HG03139 (cell line): ENCODE data around the gene MACROH2A1.
A peak's percentile ranks its signal among the peaks of the same experiment; 100 is the strongest.
"Not testable (repeated sequence)": the region's sequence is repeated elsewhere in the genome, so short reads cannot be mapped to it uniquely, and the experiment has no call there.

Experiments
- ATAC-seq: cut with Tn5 transposase; IDR thresholded peaks from one replicate; pipeline ENCODE4 v1.9.1; 2021; ENCODE audit not compliant: unreplicated experiment

MACROH2A1 gene

DNA sequence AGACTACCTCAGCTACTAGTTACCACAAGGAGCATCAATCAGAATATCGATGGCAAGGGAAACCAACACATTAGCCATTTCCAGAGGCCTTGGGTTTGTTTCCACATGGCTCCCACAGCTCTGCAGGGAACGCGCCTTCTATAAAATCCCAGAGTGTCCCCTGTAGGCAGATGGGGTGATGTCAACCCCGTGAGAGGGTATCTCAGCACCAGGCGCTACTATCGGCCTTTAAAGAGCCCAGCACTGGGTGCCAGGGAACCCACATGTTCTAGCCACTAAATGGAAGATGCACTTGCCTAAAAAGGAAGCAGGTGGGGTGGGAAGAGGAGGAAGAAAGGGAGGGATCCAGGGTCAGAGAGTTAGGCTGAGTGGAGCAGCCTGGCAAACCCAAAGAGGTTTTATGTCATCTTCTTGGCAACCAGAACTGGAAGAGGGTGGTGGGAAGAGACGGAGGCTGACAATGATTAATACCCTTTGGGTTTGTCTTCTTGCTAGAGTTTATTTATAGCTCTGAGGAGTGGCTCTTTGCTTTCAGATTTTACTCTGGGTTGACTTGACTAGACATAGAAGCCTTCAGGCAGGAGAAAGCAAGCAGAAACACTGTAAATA, 19.9 kb downstream of the MACROH2A1 start:
- ATAC-seq = no peak

DNA sequence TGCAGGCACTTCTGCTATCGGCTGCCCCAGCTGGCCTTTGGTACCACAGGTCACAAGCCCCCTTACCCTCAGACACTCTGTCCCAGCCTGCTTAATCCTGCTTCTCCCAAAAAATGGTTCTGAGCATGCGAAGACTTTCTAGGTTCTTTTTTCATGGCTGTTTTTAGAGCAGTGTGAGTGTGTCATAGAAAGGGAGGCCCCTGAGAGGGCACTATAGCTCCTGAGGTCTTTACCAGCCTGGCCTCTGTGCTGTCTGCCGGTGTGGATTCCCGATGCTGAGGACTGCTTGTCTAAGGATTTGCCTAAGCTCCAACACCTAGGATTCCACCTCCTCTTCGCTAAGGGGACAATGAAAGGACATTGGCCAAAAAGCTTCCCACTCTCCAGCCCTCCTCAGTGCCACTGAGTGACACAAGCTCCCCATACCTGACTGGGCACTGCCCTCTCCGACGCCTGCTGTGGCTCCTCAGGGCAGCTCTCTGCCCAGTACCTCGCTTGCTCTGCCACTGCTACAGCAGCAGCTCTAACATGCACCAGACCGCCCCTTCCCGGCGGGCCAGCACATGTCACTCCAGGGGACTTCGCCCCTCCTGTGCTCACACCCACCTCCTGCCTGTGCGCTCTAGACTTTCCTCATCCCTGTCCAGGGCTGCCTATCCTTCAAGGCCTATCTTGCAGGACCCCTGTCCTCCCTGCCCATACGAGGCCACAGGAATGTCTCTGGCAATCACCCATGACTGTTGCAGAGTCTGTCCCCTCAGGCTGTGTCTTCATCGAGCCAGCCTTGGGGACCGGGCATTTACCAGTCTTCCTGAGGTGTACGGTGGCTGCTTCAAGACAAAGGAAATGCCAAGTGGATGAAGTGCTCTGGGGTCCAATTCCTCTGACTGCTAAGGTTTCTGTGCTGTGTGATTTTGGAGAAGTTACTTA, 21.0 kb downstream of the MACROH2A1 start:
- ATAC-seq = no peak

DNA sequence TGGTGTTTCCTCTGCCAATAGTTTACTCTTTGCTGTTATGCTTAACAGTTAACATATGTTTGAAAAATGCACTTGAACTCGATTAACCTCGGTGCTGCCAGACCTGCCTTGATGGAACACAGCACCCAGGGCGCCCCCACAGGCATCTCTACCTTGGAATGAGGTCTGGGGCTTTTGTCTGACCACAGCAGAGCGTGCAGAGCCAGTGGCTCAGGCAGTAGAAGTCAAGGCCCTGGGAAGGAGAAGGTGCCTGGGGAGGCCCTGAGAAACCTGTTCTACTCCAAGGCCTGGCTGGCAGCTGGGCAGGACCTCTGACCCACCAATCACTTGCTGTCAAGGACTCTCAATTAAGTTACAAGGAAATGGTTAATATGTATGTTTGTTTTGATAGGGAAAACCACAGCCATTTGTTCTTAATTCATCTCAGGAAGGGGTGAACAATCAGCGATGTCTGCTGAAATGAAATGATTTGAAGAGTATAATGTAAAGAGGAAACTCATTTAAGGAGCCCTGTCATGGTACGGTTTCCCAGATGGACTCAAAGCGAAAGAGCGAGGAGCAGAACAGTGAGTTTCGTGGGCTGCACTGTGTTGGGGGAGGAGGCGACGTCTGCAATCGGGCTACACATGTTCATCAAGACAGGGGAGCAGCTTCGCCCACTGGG, 21.9 kb downstream of the MACROH2A1 start:
- peak; percentile 74 for ATAC-seq

DNA sequence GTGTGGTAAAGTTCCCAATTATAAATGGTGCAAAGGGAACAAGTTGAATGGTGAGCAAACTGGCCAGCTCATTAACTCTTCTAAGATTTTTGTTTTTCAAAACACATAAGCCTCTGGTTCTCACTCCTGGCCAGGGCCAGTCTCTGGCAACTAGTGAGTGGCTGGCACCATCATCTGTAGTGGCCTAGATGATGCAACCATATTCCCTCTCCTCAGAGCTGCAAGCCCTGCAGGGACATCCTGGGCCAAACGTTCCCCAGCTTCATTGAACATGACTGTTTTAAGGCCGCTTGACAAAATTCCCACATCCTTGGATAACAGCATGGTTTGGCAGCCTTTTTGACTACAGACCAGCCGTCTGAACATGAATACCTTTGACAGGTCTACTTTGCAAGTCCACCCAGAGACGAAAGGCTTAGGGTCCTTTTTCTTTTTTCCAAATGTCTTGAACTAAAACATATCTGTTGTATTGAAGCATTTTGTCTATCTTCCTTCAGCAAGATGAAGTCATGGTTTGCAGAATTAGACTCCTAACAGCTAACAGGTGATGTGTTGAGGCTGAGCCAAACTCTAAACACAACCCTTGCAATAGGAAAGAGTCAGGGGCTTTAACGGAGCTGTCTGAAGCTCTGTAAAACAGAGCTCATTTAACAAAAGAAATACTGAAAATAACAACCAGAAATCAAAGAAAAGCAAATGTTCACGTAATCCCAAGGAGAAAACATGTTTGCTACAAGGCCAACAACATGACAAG, 23.8 kb downstream of the MACROH2A1 start:
- ATAC-seq = no peak

DNA sequence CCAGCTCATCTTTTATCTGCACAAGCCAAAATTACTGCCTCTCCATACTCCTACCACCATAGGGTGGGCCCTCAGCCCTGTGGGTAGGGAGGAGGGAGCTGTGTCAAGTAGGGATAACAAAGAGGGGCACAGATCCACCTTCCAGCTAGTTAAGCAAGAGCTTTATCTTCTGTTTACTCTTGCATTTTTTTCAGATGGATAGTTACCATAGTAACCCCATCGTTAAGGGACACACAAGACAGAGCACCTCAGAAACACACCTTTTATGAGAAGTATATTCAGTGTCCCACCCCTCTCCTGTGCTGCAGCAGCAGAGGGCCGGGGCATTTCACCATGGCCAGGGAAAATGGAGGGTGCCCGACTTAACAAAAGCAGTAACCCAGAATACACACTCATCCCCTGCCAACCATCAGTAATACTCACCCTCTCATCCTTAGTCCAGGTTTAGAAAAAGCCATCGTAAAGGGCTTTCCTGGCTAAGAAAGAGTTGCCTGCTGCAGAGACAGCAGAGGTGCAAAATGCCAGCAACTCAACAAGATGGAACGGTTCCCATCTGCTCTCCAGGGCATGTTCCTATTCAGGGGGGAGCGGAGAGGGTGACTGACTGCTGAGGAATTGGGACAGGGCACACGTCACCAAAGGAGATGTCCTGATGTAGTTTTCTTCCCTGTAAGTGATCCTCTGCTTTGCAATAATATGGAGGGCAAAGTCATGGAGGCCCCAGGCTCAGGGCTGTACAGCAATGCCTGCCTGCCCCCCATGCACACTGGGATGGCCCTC, 25.1 kb downstream of the MACROH2A1 start:
- ATAC-seq = no peak

DNA sequence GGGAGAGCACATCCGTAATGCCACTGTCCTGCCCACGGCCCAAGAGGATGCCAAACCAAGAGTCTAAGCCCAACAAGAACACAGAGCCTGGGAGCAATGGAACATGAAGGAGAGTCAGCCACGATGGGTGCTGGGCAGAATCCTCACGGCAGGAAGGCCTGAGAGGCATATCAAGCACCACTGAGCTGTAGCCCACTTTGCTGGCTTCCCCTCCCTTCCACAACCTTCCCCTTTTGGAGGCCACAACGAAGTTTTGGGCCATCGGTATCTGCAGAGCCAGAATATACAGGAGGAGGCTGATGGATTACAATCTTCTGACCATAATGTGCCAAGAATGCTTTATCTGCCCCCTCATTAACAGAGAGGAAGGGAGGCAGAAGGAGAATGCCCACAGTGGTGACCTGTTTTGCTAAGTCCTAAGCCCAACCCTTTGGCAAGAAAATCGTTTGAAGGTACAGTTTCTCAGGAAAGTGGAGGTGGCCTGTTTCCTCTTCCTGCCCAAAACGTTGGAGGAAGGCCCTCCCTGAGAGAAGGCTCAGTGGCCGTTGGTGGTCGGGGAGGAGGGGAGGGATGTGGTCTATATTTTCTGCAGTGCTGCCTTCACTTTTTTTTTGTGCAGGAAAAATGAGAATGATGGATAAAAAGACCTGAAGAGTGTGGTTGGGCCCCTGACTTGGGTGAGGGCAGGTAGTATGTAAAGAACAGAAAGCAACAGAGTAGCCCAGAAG, 26.2 kb downstream of the MACROH2A1 start:
- ATAC-seq = no peak

DNA sequence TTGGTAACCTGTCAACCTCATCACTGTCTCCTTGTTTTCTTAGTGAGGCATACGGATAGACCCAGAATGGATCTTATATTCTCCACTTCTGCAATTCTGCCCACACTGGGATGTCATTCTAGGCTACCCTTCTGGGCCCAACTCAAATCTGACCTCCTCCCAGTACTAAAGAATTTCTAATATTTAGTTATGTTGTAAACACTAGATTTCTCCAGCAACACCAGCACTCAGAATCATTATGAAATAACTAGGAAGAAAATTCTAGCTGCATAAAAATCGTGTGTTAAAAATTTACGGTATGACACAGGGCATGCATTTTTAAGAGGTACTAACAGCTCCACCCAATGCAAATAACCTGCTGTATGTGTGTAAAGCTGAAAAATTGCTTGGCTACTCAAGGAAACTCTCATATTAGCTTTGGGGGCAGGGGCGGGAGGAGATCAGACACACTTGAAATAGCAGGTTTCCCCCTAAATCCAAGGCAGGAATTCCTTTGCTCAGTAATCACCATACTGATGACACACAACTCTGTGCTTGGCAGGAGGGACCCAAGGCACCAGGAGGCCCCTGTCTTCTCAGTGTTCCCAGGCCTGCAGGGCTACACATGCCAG, 27.3 kb downstream of the MACROH2A1 start:
- ATAC-seq = no peak

DNA sequence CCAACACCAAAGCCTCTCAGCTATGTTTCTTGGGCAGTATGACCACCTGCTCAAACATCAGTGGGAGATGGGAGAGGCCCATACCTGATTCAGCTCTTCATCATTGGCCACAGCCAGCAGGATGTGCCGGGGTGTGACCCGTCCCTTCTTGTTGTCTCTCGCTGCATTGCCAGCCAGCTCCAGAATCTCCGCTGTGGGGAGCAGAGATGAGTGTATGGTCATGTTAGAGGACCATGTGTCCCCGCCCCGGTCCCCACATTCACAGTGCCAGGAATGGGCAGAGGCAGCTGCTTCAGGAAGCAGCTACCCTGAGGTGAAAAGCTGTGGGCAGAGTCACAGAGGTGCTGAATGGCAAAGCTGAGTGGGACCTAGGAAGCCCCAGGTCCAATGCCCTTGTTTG, 29.1 kb downstream of the MACROH2A1 start:
- no peak for ATAC-seq

DNA sequence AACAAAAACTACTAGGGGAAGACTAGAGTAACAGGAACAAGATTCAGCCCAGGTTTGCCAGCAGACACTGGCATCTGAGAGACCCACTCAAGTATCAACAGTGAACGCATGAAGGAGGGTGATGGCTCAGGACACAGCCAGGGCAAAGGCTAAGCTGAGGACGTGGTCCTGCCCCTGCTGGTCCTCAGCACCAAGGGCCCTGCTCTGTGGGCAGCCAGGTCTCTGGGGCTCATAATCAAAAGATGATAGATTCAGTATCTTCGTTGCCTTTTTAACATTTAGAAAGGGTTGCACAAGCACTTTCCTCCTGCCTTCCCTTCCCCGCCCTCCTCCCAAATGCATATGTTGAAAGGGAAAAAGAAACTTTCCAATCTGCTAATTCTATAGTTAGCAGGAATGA, 31.5 kb downstream of the MACROH2A1 start:
- no peak for ATAC-seq

DNA sequence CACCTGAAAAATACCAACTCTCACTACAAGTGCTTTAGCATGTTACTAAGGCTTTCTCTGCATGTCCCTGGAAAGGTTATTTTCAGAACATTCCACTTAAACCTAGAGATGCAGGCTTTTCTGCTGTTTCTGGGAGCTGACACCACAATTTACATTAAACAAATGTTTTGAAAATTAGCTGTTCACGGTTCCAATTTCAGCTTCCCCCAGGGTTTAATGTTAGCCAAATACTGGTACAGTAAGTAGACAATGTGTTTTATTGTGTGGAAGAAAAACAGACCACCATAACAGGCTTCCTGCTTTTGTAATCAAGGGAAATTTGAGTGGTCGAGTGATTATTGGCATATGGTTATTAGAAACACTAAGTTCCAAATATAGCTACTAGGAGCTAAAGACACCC, 32.0 kb downstream of the MACROH2A1 start:
- ATAC-seq = no peak

DNA sequence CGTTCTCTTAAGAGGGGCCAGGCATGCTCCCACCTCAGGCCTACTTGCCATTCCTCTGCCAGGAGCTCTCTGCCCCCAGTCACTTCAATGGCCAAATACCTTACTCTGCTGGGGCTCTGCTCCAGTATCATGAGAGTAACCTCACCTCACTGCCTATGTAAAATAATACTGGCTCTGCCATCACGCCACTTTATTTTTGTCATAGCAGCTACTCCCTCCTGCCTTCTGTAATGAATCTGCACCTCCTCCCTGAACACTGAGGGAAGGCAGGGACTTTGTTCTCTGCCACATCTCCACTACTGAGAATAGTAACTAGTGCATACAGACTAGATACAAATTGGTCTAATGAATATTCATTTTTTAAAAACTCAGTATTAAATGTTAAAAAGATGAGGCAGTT, 33.8 kb downstream of the MACROH2A1 start:
- no peak for ATAC-seq

DNA sequence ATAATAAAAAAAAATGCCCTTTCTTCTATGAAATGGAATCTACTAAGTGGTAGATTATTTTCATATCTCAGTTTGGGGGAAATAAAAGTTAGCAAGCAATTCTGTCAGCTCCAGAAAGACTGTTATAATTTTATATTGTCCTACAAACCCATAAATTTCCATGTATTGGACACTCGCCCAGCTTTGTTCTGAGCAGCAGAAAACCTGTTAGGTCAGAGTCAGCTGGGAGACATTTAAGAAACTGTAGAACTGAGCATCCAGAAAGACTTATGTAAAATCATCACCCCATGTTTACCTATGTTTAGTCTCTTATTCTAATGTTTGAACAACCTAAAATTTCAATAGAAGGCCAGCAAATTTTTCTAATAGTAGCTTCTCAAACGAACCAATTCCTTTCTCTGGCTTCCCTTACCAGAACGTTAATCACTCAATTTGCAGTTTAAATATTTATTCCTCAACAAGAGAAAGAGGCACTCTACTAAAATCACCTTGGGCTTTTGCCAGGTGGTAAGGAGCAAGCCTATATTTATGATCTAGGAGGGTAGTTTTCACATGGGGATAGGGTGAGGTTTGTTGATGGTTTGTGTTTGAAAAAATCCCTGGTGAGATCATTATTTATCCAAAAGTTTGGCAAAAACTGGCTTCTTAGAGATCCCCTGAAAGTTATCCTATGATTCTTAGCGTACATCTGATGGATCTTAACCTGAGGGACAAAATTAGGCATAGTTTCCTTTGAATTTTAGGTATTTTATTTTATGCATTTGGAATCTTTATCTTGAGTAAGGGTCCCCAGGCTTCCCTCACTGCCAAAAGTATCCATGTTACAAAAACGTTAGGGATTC, 34.4 kb downstream of the MACROH2A1 start:
- no peak for ATAC-seq

DNA sequence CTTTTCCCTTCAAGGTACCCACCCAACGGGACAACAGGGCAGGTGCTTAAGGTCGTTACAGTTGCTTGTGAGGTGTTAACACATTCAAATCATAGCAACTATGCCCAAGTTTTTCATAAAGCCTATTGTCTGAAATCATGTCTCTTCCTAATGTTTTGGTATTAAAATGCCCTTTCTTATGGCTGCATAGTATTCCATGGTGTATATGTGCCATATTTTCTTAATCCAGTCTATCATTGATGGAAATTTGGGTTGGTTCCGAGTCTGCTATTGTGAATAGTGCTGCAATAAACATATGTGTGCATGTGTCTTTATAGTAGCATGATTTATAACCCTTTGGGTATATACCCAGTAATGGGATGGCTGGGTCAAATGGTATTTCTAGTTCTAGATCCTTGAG, 35.7 kb downstream of the MACROH2A1 start:
- not testable (repeated sequence) for ATAC-seq

DNA sequence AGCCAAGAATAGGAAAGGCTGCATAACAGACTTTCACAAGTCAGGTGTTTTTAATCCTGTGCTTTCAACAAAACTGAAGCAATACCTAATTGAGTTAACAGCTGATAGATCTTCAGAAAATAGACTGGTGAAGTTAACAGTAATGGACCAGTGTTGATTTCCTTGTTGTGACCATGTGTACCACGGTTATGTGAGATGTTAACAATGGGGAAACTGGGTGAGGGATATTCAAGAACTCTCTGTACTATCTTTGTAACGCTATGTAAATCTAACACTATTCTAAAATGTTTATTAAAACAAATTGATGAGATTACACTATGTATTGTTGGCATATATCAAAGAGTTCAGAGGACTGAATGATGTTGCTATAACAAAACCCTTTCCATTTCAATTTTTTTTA, 36.9 kb downstream of the MACROH2A1 start:
- ATAC-seq = no peak

DNA sequence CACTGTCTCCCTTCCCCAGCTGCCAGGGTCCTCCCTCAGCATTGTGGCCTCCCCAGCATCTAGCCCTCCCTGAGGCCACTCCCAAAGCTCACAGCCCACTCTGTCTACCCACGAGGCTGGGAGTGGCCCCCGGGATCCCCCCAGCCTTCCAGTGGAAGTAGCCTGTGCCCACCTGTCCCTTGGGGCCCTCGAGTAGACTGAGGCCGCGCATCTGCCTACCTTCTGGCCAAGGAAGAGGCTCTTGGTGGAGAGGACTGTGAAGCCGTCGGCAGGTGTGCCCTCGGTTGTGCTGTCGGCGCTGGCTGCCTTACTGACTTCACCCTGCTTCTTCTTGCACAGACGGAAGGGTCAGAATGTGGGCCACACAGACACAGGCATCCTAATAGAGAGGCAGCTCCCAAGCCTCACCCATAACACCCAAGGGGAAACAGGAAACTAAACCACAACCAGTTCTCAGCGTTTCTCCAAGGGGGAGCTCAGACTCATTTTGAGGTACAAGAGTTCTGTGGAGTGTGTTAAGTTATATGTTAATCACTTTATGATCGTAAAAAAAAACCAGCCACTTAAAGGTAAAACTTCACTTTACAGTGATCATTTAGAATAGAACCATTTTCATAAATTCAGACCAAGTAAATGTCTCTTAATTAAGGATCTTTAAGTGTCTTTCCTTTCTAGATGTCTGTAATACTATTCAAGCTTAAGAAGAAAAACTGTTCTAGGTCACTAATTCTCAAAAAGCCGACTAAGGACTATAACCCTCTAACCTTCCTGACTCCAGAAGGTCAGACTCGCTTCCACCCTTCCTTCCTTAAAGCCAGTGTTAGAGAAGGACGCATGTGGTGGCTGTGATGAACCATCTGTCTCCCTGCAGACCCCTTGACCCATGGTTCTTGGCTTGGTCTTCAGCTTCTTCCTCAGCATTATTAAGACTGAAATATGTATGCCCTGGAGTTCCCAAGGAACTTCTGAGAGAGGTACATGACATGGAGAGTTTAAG, 38.5 kb downstream of the MACROH2A1 start:
- ATAC-seq = no peak

DNA sequence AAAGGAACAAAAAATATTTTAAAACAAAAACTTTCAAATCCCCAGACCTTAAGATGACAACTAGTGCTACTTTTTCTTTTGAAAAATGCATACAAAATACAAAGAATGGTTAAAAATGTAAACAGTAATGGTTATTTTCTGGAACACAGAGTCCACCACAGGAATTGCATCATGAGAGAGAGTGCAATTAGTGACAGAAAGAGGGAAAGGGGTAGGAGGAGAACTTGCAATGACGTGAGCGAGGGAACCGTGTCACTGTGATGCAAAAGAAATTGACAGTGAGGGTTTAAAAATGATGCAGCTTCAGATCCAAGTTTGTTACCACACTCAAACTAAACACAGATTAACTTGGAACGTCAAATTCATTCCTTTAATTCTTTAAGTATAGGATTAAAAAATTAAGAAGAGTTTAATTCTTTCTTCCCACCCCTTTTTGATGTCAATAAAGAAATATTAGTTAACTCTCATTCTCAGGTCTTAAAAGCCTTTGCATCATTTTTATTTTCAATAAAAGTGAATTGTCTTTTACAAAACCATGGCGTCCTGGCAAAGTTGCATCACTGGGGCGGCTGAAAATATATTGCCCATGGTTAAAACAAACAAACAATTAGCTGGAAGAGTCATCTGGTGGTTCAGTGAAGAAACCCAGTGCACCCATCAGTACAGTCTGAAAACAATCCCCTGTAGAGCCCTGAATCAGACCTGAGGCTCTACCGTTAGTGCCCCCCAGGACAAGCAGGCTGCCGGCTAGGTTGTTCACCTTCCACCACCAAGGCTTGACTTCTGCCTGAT, 39.5 kb downstream of the MACROH2A1 start:
- ATAC-seq = no peak
